CD4-positive, CD25-positive, alpha-beta regulatory T cell (primary cell): Measurements from ENCODE around the gene SV2C. TPM values are rescaled to one million over a fixed set of nuclear protein-coding genes. Genes with fewer than 3 reads are reported as not detected.
A peak's percentile ranks its signal among the peaks of the same experiment; 100 is the strongest.
"Not testable (repeated sequence)": the region's sequence is repeated elsewhere in the genome, so short reads cannot be mapped to it uniquely, and the experiment has no call there.

ENCODE experiments used
- ATAC-seq, 2 donors: fragments of 150-1000 bp; cut with Tn5 transposase; one replicate each; pipeline ENCODE4 v1.10.0; 2021; ENCODE audit warnings: low read depth in 2 of 2, moderate number of reproducible peaks in 2 of 2, moderate library complexity in 1 of 2
- DNase-seq, 3 donors: peaks; one replicate each; pipeline versions ENCODE4 v3.0.0 to v3.0.0-alpha.2; 2012 to 2022; ENCODE audit warnings: mixed read lengths in 1 of 3
- H3K27ac ChIP-seq: one replicate; pipeline ENCODE4 v1.7.0; 2013; ENCODE audit warnings: mild to moderate bottlenecking, low read length; ENCODE audit not compliant: insufficient read depth, poor library complexity, severe bottlenecking
- H3K27me3 ChIP-seq: one replicate; pipeline ENCODE4 v1.7.0; 2013; ENCODE audit warnings: low read length; ENCODE audit not compliant: control insufficient read depth, insufficient read depth
- H3K36me3 ChIP-seq: one replicate; pipeline ENCODE4 v1.7.0; 2013; ENCODE audit warnings: mild to moderate bottlenecking, low read length, moderate library complexity; ENCODE audit not compliant: control insufficient read depth, insufficient read depth
- H3K4me1 ChIP-seq: 2 replicates; pipeline ENCODE4 v1.7.0; 2013; ENCODE audit warnings: mild to moderate bottlenecking, low read length; ENCODE audit not compliant: insufficient read depth, control insufficient read depth, poor library complexity, severe bottlenecking
- H3K4me3 ChIP-seq: one replicate; pipeline ENCODE4 v1.7.0; 2013; ENCODE audit warnings: low read depth, mild to moderate bottlenecking, low read length, moderate library complexity
- H3K9me3 ChIP-seq, 2 experiments: 1 replicate in 1 of 2; 2 replicates in 1 of 2; pipeline ENCODE4 v1.7.0; 2013; ENCODE audit warnings: low read length in 2 of 2, mild to moderate bottlenecking in 1 of 2, moderate library complexity in 1 of 2; ENCODE audit not compliant: control insufficient read depth in 2 of 2
- H3K27ac Mint-ChIP-seq, 3 donors: one replicate each; pipeline ENCODE4 v1.8.0; 2020 to 2022; ENCODE audit warnings: mild to moderate bottlenecking in 3 of 3, mixed read lengths in 3 of 3, moderate library complexity in 2 of 3
- H3K27me3 Mint-ChIP-seq: one replicate; pipeline ENCODE4 v1.8.0; 2022; ENCODE audit warnings: mild to moderate bottlenecking, mixed read lengths
- H3K36me3 Mint-ChIP-seq: one replicate; pipeline ENCODE4 v1.8.0; 2020; ENCODE audit warnings: mixed read lengths
- H3K4me1 Mint-ChIP-seq, 4 donors: one replicate each; pipeline ENCODE4 v1.8.0; 2020 to 2022; ENCODE audit warnings: mixed read lengths in 4 of 4, mild to moderate bottlenecking in 1 of 4
- H3K4me3 Mint-ChIP-seq, 4 donors: one replicate each; pipeline ENCODE4 v1.8.0; 2020 to 2022; ENCODE audit warnings: mild to moderate bottlenecking in 4 of 4, mixed read lengths in 4 of 4, moderate library complexity in 3 of 4
- H3K9me3 Mint-ChIP-seq, 7 donors: one replicate each; pipeline ENCODE4 v1.8.0; 2020 to 2022; ENCODE audit warnings: mixed read lengths in 7 of 7, mild to moderate bottlenecking in 3 of 7, moderate library complexity in 2 of 7
- polyA plus RNA-seq, 4 donors: library from polyadenylated mRNA; unstranded; fragments of 300-500 nt; fragmentation: Illumina TruSeq; gene quantifications; one replicate each; pipeline ENCODE4 v1.2.3, GENCODE V29; 2021
- total RNA-seq: library from RNA; stranded (reverse); gene quantifications from one replicate; pipeline ENCODE4 v1.2.3, GENCODE V29; 2022

The SV2C gene
- total and polyA plus RNA-seq, 5 donors from 2014 or later = 0.05 to 0.12 TPM; not detected in 3

GRCh38 chr5:76242155-76242554 lies 159.0 kb downstream of the SV2C start:
- H3K4me1 Mint-ChIP-seq, H3K4me3 ChIP-seq, H3K4me1 ChIP-seq, H3K36me3 Mint-ChIP-seq, H3K27ac ChIP-seq, H3K4me3 Mint-ChIP-seq, ATAC-seq, H3K27ac Mint-ChIP-seq, H3K9me3 ChIP-seq, H3K36me3 ChIP-seq, DNase-seq, H3K27me3 ChIP-seq: not testable (repeated sequence)
- H3K9me3 Mint-ChIP-seq = peaks cover 0 to 12% (median 7%) of the 10 kb centered on the region in 7 donors
- peaks cover 42% of the 10 kb centered on the region for H3K27me3 Mint-ChIP-seq

GRCh38 chr5:76245590-76245989 lies 162.4 kb downstream of the SV2C start:
- Histone ChIP-seq H3K9me3 (no peaks in the 10 kb centered on the region), H3K4me1 (no peaks in the 10 kb centered on the region), H3K4me3 (no peak overlapping the region), H3K27me3 (no peaks in the 10 kb centered on the region), H3K27ac (no peak overlapping the region), H3K36me3 (no peaks in the 10 kb centered on the region)
- DNase-seq (no peak), ATAC-seq (no peak)
- H3K4me3 Mint-ChIP-seq = no peak overlapping the region
- H3K36me3 Mint-ChIP-seq = no peaks in the 10 kb centered on the region
- H3K4me1 Mint-ChIP-seq = peaks cover 0 to 2% (median 0%) of the 10 kb centered on the region in 4 donors
- H3K9me3 Mint-ChIP-seq = peaks cover 0 to 4% (median 0%) of the 10 kb centered on the region in 7 donors
- peaks cover 27% of the 10 kb centered on the region for H3K27me3 Mint-ChIP-seq
- no peak overlapping the region for H3K27ac Mint-ChIP-seq

GRCh38 chr5:76249621-76250020 lies 166.4 kb downstream of the SV2C start:
- Mint-ChIP-seq H3K27me3 (peaks cover 24% of the 10 kb centered on the region), H3K27ac (no peak overlapping the region), H3K4me3 (no peak overlapping the region), H3K4me1 (peaks cover 0 to 2% (median 0%) of the 10 kb centered on the region in 4 donors), H3K36me3 (no peaks in the 10 kb centered on the region), H3K9me3 (no peaks in the 10 kb centered on the region)
- Histone ChIP-seq H3K4me3 (no peak overlapping the region), H3K36me3 (no peaks in the 10 kb centered on the region), H3K9me3 (no peaks in the 10 kb centered on the region), H3K27ac (no peak overlapping the region), H3K4me1 (no peaks in the 10 kb centered on the region), H3K27me3 (peaks cover 7% of the 10 kb centered on the region)
- ATAC-seq (no peak), DNase-seq (no peak)

GRCh38 chr5:76250463-76250862 lies 167.3 kb downstream of the SV2C start:
- H3K4me3 ChIP-seq = no peak overlapping the region
- Mint-ChIP-seq H3K36me3 (no peaks in the 10 kb centered on the region), H3K27me3 (peaks cover 24% of the 10 kb centered on the region), H3K27ac (no peak overlapping the region), H3K4me3 (no peak overlapping the region), H3K4me1 (peaks cover 0 to 2% (median 0%) of the 10 kb centered on the region in 4 donors), H3K9me3 (no peaks in the 10 kb centered on the region)
- no peaks in the 10 kb centered on the region for H3K4me1 ChIP-seq
- ATAC-seq (no peak), DNase-seq (no peak)
- peaks cover 7% of the 10 kb centered on the region for H3K27me3 ChIP-seq
- no peaks in the 10 kb centered on the region for H3K9me3 ChIP-seq
- no peaks in the 10 kb centered on the region for H3K36me3 ChIP-seq
- H3K27ac ChIP-seq = no peak overlapping the region

GRCh38 chr5:76251656-76252055 lies 168.5 kb downstream of the SV2C start:
- no peak overlapping the region for H3K4me3 Mint-ChIP-seq
- no peak overlapping the region for H3K27ac Mint-ChIP-seq
- Histone ChIP-seq H3K4me1 (no peaks in the 10 kb centered on the region), H3K9me3 (no peaks in the 10 kb centered on the region), H3K4me3 (no peak overlapping the region), H3K27ac (no peak overlapping the region), H3K36me3 (no peaks in the 10 kb centered on the region), H3K27me3 (peaks cover 9% of the 10 kb centered on the region)
- peaks cover 4 to 8% (median 6%) of the 10 kb centered on the region in 4 donors for H3K4me1 Mint-ChIP-seq
- DNase-seq (no peak), ATAC-seq (no peak)
- H3K27me3 Mint-ChIP-seq = peaks cover 32% of the 10 kb centered on the region
- no peaks in the 10 kb centered on the region for H3K36me3 Mint-ChIP-seq
- H3K9me3 Mint-ChIP-seq = no peaks in the 10 kb centered on the region

GRCh38 chr5:76252437-76252836 lies 169.3 kb downstream of the SV2C start:
- peaks cover 27% of the 10 kb centered on the region for H3K27me3 Mint-ChIP-seq

GRCh38 chr5:76256116-76256889 lies 173.1 kb downstream of the SV2C start:
- Mint-ChIP-seq H3K27ac (peak overlapping the region in 1 of 3 donors; percentile 37), H3K4me3 (peak overlapping the region in 2 of 4 donors; percentile 2 to 35), H3K27me3 (peaks cover 21% of the 10 kb centered on the region), H3K9me3 (no peaks in the 10 kb centered on the region), H3K36me3 (no peaks in the 10 kb centered on the region), H3K4me1 (peaks cover 4 to 11% (median 6%) of the 10 kb centered on the region in 4 donors)
- DNase-seq = peak; percentile 39 to 86 (median 69)
- peak overlapping the region; percentile 30 for H3K4me3 ChIP-seq
- H3K36me3 ChIP-seq = no peaks in the 10 kb centered on the region
- H3K27me3 ChIP-seq = peaks cover 8% of the 10 kb centered on the region
- peak; percentile 94 to 95 for ATAC-seq
- H3K27ac ChIP-seq = no peak overlapping the region
- no peaks in the 10 kb centered on the region for H3K9me3 ChIP-seq
- H3K4me1 ChIP-seq = no peaks in the 10 kb centered on the region

More at GRCh38 chr5:76252437-76252836, 169.3 kb downstream of the SV2C start:
- Mint-ChIP-seq H3K9me3 (no peaks in the 10 kb centered on the region), H3K36me3 (no peaks in the 10 kb centered on the region), H3K4me3 (no peak overlapping the region), H3K4me1 (peaks cover 4 to 11% (median 6%) of the 10 kb centered on the region in 4 donors), H3K27ac (no peak overlapping the region)
- no peaks in the 10 kb centered on the region for H3K4me1 ChIP-seq
- no peaks in the 10 kb centered on the region for H3K9me3 ChIP-seq
- ATAC-seq (no peak), DNase-seq (no peak)
- H3K4me3 ChIP-seq = no peak overlapping the region
- no peaks in the 10 kb centered on the region for H3K36me3 ChIP-seq
- H3K27ac ChIP-seq = no peak overlapping the region
- peaks cover 9% of the 10 kb centered on the region for H3K27me3 ChIP-seq
